Muscle layer of duodenum (tissue), 2 donors: ENCODE data around the gene TENT4B.
A peak's percentile ranks its signal among the peaks of the same experiment; 100 is the strongest.

Experiments
- H3K27ac ChIP-seq: one replicate; pipeline ENCODE4 v1.7.0; 2013; ENCODE audit warnings: mild to moderate bottlenecking, low read length
- H3K27me3 ChIP-seq: one replicate; pipeline ENCODE4 v1.7.0; 2013; ENCODE audit warnings: low read depth, mild to moderate bottlenecking, control low read depth, low read length
- H3K36me3 ChIP-seq, 2 donors: one replicate each; pipeline ENCODE4 v1.7.0; 2013; ENCODE audit warnings: low read length in 2 of 2, control low read depth in 1 of 2, mild to moderate bottlenecking in 1 of 2; ENCODE audit not compliant: insufficient read depth in 2 of 2, control insufficient read depth in 1 of 2
- H3K4me1 ChIP-seq, 2 donors: one replicate each; pipeline ENCODE4 v1.7.0; 2013; ENCODE audit warnings: low read length in 2 of 2, mild to moderate bottlenecking in 2 of 2, control low read depth in 1 of 2, moderate library complexity in 1 of 2; ENCODE audit not compliant: insufficient read depth in 2 of 2, control insufficient read depth in 1 of 2
- H3K4me3 ChIP-seq, 2 donors: one replicate each; pipeline ENCODE4 v1.7.0; 2013; ENCODE audit warnings: low read length in 2 of 2, low read depth in 1 of 2, mild to moderate bottlenecking in 1 of 2
- H3K9me3 ChIP-seq, 2 donors: one replicate each; pipeline ENCODE4 v1.7.0; 2013; ENCODE audit warnings: low read length in 2 of 2, control low read depth in 1 of 2, mild to moderate bottlenecking in 1 of 2; ENCODE audit not compliant: control insufficient read depth in 1 of 2
- donor health status: healthy.

The TENT4B gene

GRCh38 chr16:50182441-50182840 is 29.3 kb downstream of the TENT4B start:
- Histone ChIP-seq H3K4me1 (peaks cover 0 to 13% of the 10 kb centered on the region in 2 donors), H3K27ac (no peak overlapping the region), H3K27me3 (no peaks in the 10 kb centered on the region), H3K36me3 (no peaks in the 10 kb centered on the region), H3K4me3 (no peak overlapping the region), H3K9me3 (no peaks in the 10 kb centered on the region)

GRCh38 chr16:50183316-50183715 is 30.2 kb downstream of the TENT4B start:
- Histone ChIP-seq H3K27me3 (no peaks in the 10 kb centered on the region), H3K36me3 (no peaks in the 10 kb centered on the region), H3K4me1 (peaks cover 0 to 13% of the 10 kb centered on the region in 2 donors), H3K27ac (no peak overlapping the region), H3K9me3 (no peaks in the 10 kb centered on the region), H3K4me3 (no peak overlapping the region)

GRCh38 chr16:50185005-50185505 is 31.9 kb downstream of the TENT4B start:
- Histone ChIP-seq H3K4me1 (peaks cover 0 to 20% of the 10 kb centered on the region in 2 donors), H3K9me3 (no peaks in the 10 kb centered on the region), H3K4me3 (no peak overlapping the region), H3K27me3 (no peaks in the 10 kb centered on the region), H3K27ac (peak overlapping the region; percentile 37), H3K36me3 (no peaks in the 10 kb centered on the region)

- H3K27me3 ChIP-seq, result no peaks in the 10 kb centered on the region
- peaks cover 0 to 17% of the 10 kb centered on the region in 2 donors for H3K4me1 ChIP-seq
- no peaks in the 10 kb centered on the region for H3K9me3 ChIP-seq
- no peaks in the 10 kb centered on the region for H3K36me3 ChIP-seq
- H3K27ac ChIP-seq, result no peak overlapping the region
- H3K4me3 ChIP-seq, result no peak overlapping the region
Observed at GRCh38 chr16:50188619-50189136, 35.6 kb downstream of the TENT4B start.

- Histone ChIP-seq H3K36me3 (no peaks in the 10 kb centered on the region), H3K9me3 (no peaks in the 10 kb centered on the region), H3K27me3 (no peaks in the 10 kb centered on the region), H3K4me1 (peaks cover 4 to 23% of the 10 kb centered on the region in 2 donors), H3K4me3 (no peak overlapping the region), H3K27ac (no peak overlapping the region)
Observed at GRCh38 chr16:50190292-50190691, 37.2 kb downstream of the TENT4B start.

- H3K27me3 ChIP-seq, result no peaks in the 10 kb centered on the region
- no peak overlapping the region for H3K4me3 ChIP-seq
- no peak overlapping the region for H3K27ac ChIP-seq
- H3K9me3 ChIP-seq, result no peaks in the 10 kb centered on the region
- H3K36me3 ChIP-seq, result no peaks in the 10 kb centered on the region
- H3K4me1 ChIP-seq, result peaks cover 5 to 29% of the 10 kb centered on the region in 2 donors
Observed at GRCh38 chr16:50192386-50193050, 39.4 kb downstream of the TENT4B start.

GRCh38 chr16:50193594-50193993 is 40.5 kb downstream of the TENT4B start:
- Histone ChIP-seq H3K4me1 (peaks cover 5 to 29% of the 10 kb centered on the region in 2 donors), H3K4me3 (no peak overlapping the region), H3K27me3 (no peaks in the 10 kb centered on the region)

GRCh38 chr16:50195276-50195675 is 42.2 kb downstream of the TENT4B start:
- peak overlapping the region in 1 of 2 donors; percentile 19 for H3K4me3 ChIP-seq
- peak overlapping the region; percentile 53 for H3K27ac ChIP-seq
- no peaks in the 10 kb centered on the region for H3K36me3 ChIP-seq
- H3K9me3 ChIP-seq, result no peaks in the 10 kb centered on the region
- peaks cover 5 to 28% of the 10 kb centered on the region in 2 donors for H3K4me1 ChIP-seq
- H3K27me3 ChIP-seq, result no peaks in the 10 kb centered on the region

More at GRCh38 chr16:50193594-50193993, 40.5 kb downstream of the TENT4B start:
- Histone ChIP-seq H3K36me3 (no peaks in the 10 kb centered on the region), H3K9me3 (no peaks in the 10 kb centered on the region), H3K27ac (no peak overlapping the region)

GRCh38 chr16:50195756-50196155 is 42.6 kb downstream of the TENT4B start:
- no peaks in the 10 kb centered on the region for H3K36me3 ChIP-seq
- H3K4me1 ChIP-seq, result peaks cover 5 to 28% of the 10 kb centered on the region in 2 donors
- H3K27me3 ChIP-seq, result no peaks in the 10 kb centered on the region
- H3K4me3 ChIP-seq, result no peak overlapping the region
- H3K9me3 ChIP-seq, result no peaks in the 10 kb centered on the region
- no peak overlapping the region for H3K27ac ChIP-seq

GRCh38 chr16:50197582-50197981 is 44.5 kb downstream of the TENT4B start:
- Histone ChIP-seq H3K4me3 (no peak overlapping the region), H3K4me1 (peaks cover 5 to 35% of the 10 kb centered on the region in 2 donors), H3K27me3 (no peaks in the 10 kb centered on the region), H3K36me3 (no peaks in the 10 kb centered on the region), H3K27ac (no peak overlapping the region), H3K9me3 (no peaks in the 10 kb centered on the region)

- Histone ChIP-seq H3K4me1 (peaks cover 16 to 43% of the 10 kb centered on the region in 2 donors), H3K27me3 (no peaks in the 10 kb centered on the region), H3K27ac (no peak overlapping the region)
Observed at GRCh38 chr16:50198802-50199403, 45.8 kb downstream of the TENT4B start.

More at GRCh38 chr16:50198802-50199403, 45.8 kb downstream of the TENT4B start:
- H3K4me3 ChIP-seq, result no peak overlapping the region
- H3K9me3 ChIP-seq, result no peaks in the 10 kb centered on the region
- H3K36me3 ChIP-seq, result no peaks in the 10 kb centered on the region
